ENCODE results near the gene ZCWPW1.
"Not testable (repeated sequence)": the region's sequence is repeated elsewhere in the genome, so short reads cannot be mapped to it uniquely, and the experiment has no call there.

ZCWPW1 gene

DNA sequence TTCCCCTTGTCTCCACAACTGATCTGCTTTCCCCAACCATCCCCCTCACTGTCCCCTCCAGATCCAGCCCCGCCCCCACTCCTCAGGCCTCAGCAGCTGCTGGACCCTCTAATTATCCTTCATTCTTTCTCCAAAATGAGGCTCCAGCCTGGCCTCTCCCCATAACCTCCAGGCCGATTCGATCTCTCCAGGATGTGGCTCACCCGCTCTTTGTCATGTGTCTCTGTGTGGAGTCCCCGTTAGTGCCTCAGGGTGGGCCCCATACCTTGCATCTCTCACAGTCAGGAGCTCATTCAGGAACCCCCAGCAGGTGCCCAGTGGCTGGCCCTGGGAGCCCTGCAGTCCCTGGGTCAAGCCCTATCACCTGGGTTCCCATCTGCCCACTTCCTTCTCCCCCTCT is 53.9 kb downstream of the ZCWPW1 start:
- DNase-seq (ENCODE audit: low read depth in 2 of 3, low spot score in 2 of 3), result no peak

- DNase-seq (ENCODE audit: low read depth in 2 of 3, low spot score in 2 of 3), result not testable (repeated sequence)
Measured at GRCh38 chr7:100373870-100374598, 54.5 kb downstream of the ZCWPW1 start.

DNA sequence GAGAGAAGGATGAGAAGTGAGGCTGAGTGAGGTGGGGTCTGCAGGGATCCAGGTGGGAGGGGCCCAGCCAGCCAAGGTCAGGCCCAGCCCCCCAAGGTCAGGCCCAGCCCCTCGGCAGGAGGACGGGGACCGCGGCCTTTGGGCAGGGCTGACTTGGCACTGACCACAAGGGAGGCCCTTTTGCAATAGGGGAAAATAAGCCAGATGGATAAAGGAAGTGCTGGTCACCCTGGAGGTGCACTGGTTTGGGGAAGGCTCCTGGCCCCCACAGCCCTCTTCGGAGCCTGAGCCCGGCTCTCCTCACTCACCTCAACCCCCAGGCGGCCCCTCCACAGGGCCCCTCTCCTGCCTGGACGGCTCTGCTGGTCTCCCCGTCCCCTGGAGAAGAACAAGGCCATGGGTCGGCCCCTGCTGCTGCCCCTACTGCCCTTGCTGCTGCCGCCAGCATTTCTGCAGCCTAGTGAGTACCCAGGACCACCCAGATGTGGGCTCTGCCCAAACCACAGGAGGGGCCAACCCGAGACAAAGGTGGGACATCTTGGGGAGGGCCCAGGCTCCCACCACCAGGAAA is 55.2 kb downstream of the ZCWPW1 start, which contains the start of gene PILRA:
TSS of gene PILRA (plus strand) at position 227 of the 571 bp plus-strand sequence. CDS start at position 397, 170 bp downstream.
- DNase-seq (ENCODE audit: low read depth in 2 of 3, low spot score in 2 of 3), result no peak

- DNase-seq (ENCODE audit: low read depth in 2 of 3, low spot score in 2 of 3), result no peak
Measured at GRCh38 chr7:100372694-100373093, 55.8 kb downstream of the ZCWPW1 start.

DNA sequence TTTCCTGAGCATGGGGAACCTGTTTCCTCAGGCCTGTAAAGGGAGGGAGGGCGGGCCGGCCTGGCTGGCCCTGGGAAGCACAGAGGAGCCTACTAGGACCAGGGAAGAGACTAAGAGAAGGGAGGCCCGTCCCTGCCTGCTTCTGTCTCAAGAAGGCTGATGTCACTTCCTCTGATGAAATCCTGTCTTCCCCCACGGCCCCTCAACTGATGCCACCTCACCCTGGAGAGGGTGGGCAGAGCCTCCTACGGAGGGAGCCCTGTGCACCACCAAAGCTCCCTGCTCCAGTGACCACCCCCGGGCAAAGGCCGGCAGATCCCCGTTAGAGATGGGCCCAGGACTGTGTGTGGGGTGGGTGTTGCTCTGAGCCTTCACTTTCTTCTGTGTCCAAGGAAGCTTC is 56.2 kb downstream of the ZCWPW1 start:
- DNase-seq (ENCODE audit: low read depth in 2 of 3, low spot score in 2 of 3), result no peak

GRCh38 chr7:100371561-100372171 is 56.8 kb downstream of the ZCWPW1 start:
- no peak for DNase-seq (ENCODE audit: low read depth in 2 of 3, low spot score in 2 of 3)

- DNase-seq (ENCODE audit: low read depth in 2 of 3, low spot score in 2 of 3), result no peak
Measured at GRCh38 chr7:100370746-100371145, 57.8 kb downstream of the ZCWPW1 start.

DNA sequence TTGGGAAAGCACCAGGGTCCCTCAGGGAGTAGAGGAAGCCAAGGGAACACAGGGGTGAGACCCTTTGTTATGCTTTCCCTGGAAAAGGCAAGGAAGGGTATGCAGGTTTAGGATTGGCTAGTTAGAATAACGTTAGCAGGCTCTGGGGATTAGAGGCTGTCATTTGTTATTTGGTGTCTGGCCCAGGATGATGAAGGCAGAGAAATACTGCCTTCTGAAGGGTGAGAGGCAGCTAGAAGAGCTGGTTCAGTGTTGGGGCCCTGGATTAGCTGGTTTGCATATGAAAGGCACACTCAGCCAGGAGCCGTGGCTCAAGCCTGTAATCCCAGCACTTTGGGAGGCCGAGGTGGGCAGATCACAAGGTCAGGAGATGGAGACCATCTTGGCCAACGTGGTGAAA is 58.2 kb downstream of the ZCWPW1 start:
- no peak for DNase-seq (ENCODE audit: low read depth in 2 of 3, low spot score in 2 of 3)

DNA sequence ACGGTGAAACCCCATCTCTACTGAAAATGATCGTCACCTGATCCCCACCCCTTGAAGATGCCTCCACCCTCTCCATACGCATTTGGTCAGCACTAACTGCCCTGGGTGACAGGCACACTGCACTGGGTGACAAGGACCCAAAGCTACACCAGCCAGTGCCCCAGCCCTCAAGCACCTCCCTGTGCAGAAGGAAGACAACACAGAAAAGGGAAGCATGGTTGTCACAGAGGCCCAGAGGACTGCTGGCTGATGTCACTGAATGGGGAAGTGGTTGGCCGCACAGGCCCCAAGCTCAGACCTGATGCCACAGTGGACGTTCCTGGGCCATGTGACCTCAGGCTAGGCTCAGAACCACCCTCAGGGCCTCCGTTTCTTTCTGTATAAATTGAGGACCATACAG is 59.4 kb downstream of the ZCWPW1 start:
- DNase-seq (ENCODE audit: low read depth in 2 of 3, low spot score in 2 of 3), result no peak

- DNase-seq (ENCODE audit: low read depth in 2 of 3, low spot score in 2 of 3), result no peak
Measured at GRCh38 chr7:100367676-100368613, 60.6 kb downstream of the ZCWPW1 start.

- no peak for DNase-seq (ENCODE audit: low read depth in 2 of 3, low spot score in 2 of 3)
Measured at GRCh38 chr7:100367251-100367620, 61.3 kb downstream of the ZCWPW1 start.

DNA sequence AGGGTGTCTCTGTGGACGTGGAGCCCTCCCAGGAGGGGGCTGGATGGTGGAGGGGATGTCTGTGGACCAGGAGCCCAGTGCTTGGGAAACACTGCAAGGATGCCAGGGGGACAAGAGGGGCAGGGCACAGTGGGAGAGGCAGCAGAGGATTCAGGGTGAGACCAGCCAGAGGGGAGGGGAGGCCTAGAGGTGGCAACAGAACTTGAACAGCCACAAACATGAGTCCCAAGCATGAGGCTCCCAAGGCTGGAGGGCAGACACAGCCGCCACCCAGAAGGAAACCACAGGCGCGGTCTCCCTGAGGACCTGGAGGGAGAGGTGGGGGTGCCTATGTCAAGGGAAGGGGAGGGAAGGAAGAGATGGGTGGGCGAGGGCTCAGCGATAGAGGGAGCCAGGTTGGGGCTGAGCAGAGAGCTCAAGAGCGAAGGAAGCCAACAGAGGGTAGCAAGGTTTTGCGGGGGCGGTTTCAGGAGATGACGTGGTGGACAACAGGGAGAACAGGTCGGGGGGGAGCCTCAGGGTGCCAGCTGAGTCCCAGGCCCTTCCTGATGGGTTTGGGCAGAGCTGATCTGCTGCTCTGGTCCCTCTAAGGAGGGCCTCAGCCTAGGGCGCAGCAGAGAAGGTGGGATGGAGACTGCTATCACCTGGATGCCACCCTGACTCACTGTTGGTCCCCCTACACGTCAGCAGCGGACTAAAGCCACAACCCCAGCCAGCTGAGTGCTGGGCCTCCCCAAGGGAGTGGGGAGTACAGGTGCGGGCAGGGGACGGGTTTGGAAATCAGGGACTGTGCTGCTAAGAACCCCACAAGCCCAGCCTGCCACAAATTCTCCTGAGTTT is 61.9 kb downstream of the ZCWPW1 start:
- no peak for DNase-seq (ENCODE audit: low read depth in 2 of 3, low spot score in 2 of 3)

GRCh38 chr7:100365998-100366367 is 62.5 kb downstream of the ZCWPW1 start:
- not testable (repeated sequence) for DNase-seq (ENCODE audit: low read depth in 2 of 3, low spot score in 2 of 3)

- no peak for DNase-seq (ENCODE audit: low read depth in 2 of 3, low spot score in 2 of 3)
Measured at GRCh38 chr7:100364480-100364879, 64.0 kb downstream of the ZCWPW1 start.

DNA sequence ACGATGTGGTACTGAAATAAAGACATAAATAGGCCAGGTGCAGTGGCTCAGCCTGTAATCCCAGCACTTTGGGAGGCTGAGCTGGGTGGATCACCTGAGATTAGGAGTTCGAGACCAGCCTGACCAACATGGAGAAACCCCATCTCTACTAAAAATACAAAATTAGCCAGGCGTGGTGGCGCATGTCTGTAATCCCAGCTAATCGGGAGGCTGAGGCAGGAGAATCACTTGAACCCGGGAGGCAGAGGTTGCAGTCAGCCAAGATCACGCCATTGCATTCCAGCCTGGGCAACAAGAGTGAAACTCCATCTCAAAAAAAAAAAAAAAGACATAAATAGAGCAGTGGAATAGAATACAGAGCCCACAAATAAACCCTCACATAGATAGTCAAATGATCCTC is 64.7 kb downstream of the ZCWPW1 start:
- DNase-seq (ENCODE audit: low read depth in 2 of 3, low spot score in 2 of 3), result not testable (repeated sequence)

DNA sequence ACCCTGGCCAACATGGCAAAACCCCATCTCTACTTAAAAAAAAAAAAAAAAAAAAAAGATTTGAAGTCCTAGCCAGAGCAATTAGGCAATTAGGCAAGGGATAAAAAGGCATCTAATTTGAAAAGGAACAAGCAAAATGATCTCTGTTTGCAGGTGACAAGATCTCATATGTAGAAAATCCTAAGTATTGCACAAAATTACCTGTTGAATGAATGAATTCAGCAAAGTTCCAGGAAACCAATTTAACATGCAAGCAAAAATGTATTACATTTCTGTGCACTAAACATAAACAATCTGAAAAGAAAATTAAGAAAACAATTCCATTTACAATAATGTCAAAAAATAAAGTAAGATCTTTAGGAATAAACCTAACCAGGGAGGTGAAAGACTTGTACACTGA is 65.4 kb downstream of the ZCWPW1 start:
- no peak for DNase-seq (ENCODE audit: low read depth in 2 of 3, low spot score in 2 of 3)

DNA sequence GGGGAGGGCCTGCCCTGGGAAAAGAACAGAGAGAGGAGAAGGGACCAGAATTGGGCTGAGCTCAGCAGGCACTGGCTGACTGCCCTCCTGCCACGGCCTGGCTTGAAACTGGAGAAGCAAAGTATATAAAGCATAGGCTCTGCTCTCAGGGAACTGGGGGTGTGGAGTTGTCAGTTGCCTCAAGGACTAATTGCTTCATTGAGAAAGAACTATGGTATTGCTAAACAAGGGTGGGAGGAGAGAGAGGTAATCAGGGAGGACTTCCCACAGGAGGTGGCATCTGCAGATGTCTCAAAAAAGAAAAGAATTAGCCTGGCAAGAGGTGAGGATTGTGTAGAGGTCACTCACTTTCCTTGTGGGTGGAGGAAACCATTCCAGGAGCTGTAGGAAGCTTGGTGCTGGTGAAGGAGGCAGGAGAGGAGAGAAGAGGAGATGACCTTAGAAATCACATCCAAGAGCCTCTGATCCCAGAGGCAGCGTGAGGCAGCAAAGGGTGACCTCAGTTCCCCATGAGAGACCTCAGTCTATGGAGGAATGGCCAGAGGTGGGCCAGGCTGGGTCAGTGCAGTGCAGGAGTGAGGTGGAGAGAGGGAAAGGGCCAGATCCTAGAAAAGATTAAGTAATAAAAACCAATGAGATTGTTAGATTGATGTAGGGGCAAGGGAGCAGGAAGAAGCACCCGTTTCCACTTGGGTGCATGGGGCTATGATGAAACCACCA is 68.2 kb downstream of the ZCWPW1 start:
- DNase-seq (ENCODE audit: low read depth in 2 of 3, low spot score in 2 of 3), result no peak

DNA sequence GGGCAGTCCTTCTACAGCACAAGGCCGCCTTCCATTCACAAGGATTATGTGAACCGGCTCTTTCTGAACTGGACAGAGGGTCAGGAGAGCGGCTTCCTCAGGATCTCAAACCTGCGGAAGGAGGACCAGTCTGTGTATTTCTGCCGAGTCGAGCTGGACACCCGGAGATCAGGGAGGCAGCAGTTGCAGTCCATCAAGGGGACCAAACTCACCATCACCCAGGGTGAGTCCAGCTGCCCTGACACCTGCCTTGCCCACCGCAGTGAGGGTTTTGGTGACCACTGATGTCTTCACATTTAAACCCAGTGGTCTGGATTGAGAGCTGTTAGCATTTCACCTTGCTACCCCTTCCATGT is 69.7 kb downstream of the ZCWPW1 start:
- DNase-seq (ENCODE audit: low read depth in 2 of 3, low spot score in 2 of 3), result no peak

- no peak for DNase-seq (ENCODE audit: low read depth in 2 of 3, low spot score in 2 of 3)
Measured at GRCh38 chr7:100358027-100358856, 70.3 kb downstream of the ZCWPW1 start, which contains the start of gene PILRB. PILRB (plus strand) TSS chr7:100358117; CDS start chr7:100358303, 186 bp downstream.
